Mucosa of gallbladder (tissue), 1 donor: ENCODE data around the gene CXorf49. TPM values are rescaled to one million over a fixed set of nuclear protein-coding genes. Genes with fewer than 3 reads are reported as not detected.
"Not testable (repeated sequence)": the region's sequence is repeated elsewhere in the genome, so short reads cannot be mapped to it uniquely, and the experiment has no call there.

Source experiments
- DNase-seq: peaks from one replicate; pipeline ENCODE4 v3.0.0-alpha.2; 2020; ENCODE audit warnings: low spot score
- total RNA-seq: library from RNA; stranded (reverse); gene quantifications from one replicate; pipeline ENCODE4 v1.2.1, GENCODE V29; 2021
- donor health status: DM: no; HTN: no; CAD: no.

CXorf49 gene
- not detected for total RNA-seq

GRCh38 chrX:71718185-71718584 lies at the start of gene CXorf49:
TSS of gene CXorf49 (minus strand) at chrX:71718285. CDS start at chrX:71718151, 134 bp downstream.
- DNase-seq, result not testable (repeated sequence)

- DNase-seq, result not testable (repeated sequence)
Observed at GRCh38 chrX:71767134-71767533, 49.0 kb upstream of the CXorf49 start.

- DNase-seq, result not testable (repeated sequence)
Observed at GRCh38 chrX:71765613-71766012, 47.5 kb upstream of the CXorf49 start.

GRCh38 chrX:71764832-71765231 lies 46.7 kb upstream of the CXorf49 start:
- DNase-seq, result not testable (repeated sequence)

- DNase-seq, result not testable (repeated sequence)
Observed at GRCh38 chrX:71763049-71763448, 45.0 kb upstream of the CXorf49 start, which contains the start of gene CXorf49B. TSS of gene CXorf49B (plus strand) at chrX:71763349. CDS start at chrX:71763424, 75 bp downstream.

- not testable (repeated sequence) for DNase-seq
Observed at GRCh38 chrX:71760688-71761281, 42.7 kb upstream of the CXorf49 start.

- DNase-seq, result not testable (repeated sequence)
Observed at GRCh38 chrX:71720289-71720886, 2.3 kb upstream of the CXorf49 start.

- DNase-seq, result not testable (repeated sequence)
Observed at GRCh38 chrX:71719195-71719594, 1.1 kb upstream of the CXorf49 start.

- DNase-seq, result not testable (repeated sequence)
Observed at GRCh38 chrX:71716323-71716722, 1.8 kb downstream of the CXorf49 start.

- not testable (repeated sequence) for DNase-seq
Observed at GRCh38 chrX:71715551-71715950, 2.5 kb downstream of the CXorf49 start.

GRCh38 chrX:71714064-71714463 lies 4.0 kb downstream of the CXorf49 start:
- DNase-seq, result not testable (repeated sequence)

GRCh38 chrX:71702853-71703252 lies 15.2 kb downstream of the CXorf49 start:
- DNase-seq, result not testable (repeated sequence)

- not testable (repeated sequence) for DNase-seq
Observed at GRCh38 chrX:71699023-71699344, 19.1 kb downstream of the CXorf49 start.

- not testable (repeated sequence) for DNase-seq
Observed at GRCh38 chrX:71698299-71699022, 19.6 kb downstream of the CXorf49 start.

- DNase-seq, result not testable (repeated sequence)
Observed at GRCh38 chrX:71697466-71698298, 20.4 kb downstream of the CXorf49 start.

GRCh38 chrX:71696641-71697465 lies 21.2 kb downstream of the CXorf49 start:
- DNase-seq, result not testable (repeated sequence)

GRCh38 chrX:71679575-71680207 lies 38.4 kb downstream of the CXorf49 start:
- no peak for DNase-seq

- DNase-seq, result not testable (repeated sequence)
Observed at GRCh38 chrX:71677195-71677594, 40.9 kb downstream of the CXorf49 start.

GRCh38 chrX:71676068-71676795 lies 41.9 kb downstream of the CXorf49 start:
- not testable (repeated sequence) for DNase-seq

GRCh38 chrX:71675636-71676035 lies 42.4 kb downstream of the CXorf49 start:
- not testable (repeated sequence) for DNase-seq
